GDM1 (cell line): ENCODE data around the gene AUTS2.

Experiments
- DNase-seq: peaks from one replicate; lab custom pipeline; 2025; lab: John Stamatoyannopoulos, UW

Gene AUTS2

DNA sequence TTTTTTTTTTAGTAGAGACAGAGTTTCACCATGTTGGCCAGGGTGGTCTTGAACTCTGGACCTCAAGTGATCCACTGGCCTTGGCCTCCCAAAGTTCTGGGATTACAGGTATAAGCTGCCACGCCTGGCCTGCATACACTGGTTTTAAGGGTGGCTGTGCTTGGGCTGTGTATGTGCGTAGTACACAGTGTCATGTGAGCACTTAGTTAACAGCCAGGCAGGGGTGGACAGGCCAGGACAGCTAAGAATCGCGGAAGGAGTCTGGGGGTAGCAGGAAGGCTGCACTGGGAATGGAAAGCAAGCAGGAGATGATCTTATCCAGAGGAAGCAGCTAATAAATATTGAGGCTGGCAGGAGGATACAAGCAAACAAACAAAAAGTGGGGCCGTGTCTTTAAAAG is 1153.6 kb downstream of the AUTS2 start:
- DNase-seq = no peak

DNA sequence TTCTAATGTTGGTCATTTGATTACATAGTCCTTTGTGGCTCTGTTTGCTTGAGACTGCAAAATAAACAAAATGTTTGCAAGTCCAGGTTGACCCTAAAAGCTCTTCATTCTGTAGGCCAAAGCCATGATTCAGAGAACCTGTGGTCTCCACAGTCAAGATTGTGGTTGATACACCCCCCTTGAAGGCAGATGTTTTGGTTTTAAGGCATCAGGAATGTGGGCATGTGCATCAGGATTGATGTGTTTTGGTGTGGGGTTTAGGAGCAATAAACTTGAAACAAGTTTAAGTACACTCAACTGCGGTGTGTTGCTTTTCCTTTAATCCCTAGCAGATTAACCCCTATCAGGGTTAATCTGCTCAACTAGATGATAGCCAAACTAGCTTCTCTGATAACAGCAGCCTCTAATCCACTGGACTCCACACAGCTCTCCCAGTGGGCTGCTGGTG is 1154.5 kb downstream of the AUTS2 start:
- no peak for DNase-seq

DNA sequence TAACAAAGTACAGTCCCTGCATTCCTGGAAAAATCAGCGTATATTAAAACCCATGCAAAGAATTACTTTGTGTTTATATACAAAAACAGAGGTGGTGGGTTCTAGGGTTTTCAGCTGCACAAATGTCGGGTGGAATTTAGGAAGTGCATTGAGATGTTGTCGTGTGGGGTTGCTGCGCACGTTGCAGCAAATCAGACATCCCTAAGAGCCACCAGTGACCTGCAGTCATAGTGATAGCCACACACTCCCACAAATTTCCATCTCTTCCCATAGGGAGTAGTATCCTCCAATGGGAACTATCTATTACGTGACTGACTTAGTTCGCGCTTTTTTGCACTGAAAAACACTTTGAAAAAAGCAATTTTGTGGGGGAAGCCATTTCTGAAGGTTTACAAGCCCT is 1158.5 kb downstream of the AUTS2 start:
- no peak for DNase-seq

DNA sequence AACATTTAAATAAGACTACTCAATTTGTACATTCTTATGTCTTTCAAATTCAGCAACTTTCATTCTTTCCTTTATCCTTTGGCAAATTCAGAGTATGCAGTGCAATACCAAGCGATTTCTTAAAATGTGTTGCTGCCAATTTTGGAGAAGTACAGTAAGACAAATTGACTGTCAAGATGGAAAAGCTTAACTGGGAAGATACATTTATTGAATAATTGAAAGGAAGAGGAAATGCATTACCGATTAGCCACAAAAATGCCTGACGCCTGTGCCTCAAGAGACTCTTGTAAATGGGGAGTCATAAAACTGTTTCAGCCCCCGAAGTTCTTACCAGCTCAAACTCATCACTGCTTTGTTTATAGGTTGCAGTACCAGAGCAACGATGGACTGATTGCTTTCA is 1160.4 kb downstream of the AUTS2 start:
- no peak for DNase-seq

DNA sequence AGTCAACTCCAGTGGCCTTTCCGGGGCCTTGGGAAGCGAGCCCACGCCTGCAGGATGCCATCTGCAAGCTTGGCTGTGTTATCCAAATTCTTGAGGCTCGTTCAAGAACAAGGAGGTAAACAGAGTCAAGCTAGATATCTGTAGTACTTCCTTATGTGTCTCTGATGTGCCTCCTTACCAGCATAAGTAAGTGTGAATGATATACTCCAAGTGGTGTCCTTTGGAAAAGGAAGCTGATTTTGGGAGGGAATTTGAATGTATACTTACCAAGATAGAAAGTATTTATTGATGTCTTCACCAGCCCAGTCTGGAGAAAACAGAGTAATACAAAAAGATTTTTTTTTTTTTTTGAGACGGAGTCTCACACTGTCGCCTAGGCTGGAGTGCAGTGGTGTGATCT is 1161.4 kb downstream of the AUTS2 start:
- DNase-seq = no peak

DNA sequence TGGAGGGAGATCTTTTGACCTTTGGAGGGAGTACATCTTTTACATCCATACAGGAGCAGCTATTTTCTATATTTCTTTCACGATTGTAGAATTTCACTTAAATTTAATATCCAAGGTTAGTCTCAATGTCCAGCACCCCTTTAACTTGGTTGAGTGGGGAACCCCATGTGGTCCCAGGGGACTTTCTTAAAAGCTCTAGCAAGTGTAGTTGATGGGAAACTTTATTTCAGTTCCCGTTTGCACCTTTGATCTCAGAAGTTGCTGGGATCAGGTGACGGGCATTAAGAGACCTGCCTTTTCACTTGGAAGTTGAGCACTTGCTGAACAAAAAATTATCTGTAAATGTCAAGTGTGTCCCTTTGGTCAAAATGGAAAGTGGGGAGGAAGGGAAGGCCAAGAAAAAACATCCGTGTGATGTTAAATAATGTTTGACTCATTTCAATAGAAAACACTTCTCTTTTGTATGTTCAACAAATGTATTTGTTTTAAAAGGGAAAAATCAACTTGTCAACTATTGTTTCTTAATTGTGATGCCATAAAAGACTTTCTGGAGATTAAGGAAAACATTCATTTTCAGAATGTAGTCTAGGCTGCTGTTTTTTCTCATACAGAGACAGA is 1163.5 kb downstream of the AUTS2 start:
- no peak for DNase-seq

DNA sequence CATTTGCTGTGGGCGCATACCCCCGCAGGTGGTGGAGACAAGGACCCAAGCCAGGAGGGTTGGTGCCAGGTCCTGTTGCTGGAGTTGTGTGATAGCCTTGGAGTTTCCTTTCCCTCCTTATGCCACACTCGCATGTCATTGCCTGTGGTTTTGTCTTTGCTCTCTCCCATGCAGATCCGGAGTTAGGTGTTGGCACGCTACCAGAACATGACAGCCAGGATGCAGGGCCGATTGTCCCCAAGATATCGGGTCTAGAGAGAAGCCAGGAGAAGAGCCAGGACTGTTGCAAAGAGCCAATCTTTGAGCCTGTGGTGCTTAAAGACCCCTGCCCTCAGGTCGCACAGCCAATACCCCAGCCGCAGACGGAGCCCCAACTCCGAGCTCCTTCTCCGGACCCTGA is 1164.4 kb downstream of the AUTS2 start:
- no peak for DNase-seq

DNA sequence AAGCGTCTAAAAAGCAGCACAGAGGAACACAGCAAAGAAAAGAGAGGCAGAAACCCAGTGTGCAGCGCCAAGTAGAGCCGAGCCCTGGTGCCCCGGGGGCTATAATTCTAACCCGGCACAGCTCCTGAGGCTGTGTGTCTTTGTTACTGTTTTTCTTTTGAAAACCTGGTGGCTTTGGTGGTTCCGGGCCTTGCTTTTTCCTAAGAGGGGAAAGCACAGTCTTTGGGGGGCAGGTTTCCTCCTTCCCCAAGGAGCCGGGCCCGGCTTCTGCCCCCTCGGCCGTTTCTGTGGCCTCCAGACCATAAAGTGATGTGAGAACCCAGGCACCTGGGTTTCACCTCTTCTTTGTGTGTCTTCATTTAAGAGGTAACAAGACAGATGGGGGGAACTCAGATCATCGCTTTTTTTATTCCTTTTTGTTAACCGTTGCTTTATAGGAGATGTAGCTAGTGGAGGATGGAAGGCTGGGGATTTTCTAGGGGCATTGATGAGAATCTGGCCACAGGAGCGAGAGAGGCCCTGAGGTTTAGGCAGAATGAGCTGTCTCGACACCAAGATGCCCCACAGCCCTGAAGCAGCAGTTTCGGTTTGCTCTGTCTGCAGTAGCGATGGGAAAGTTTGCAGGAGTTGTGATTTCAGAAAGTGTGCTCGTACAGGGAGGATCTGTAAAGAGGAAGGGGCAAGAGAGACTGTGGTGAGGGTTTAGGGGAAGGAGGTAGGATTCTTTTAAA is 1165.9 kb downstream of the AUTS2 start:
- no peak for DNase-seq

DNA sequence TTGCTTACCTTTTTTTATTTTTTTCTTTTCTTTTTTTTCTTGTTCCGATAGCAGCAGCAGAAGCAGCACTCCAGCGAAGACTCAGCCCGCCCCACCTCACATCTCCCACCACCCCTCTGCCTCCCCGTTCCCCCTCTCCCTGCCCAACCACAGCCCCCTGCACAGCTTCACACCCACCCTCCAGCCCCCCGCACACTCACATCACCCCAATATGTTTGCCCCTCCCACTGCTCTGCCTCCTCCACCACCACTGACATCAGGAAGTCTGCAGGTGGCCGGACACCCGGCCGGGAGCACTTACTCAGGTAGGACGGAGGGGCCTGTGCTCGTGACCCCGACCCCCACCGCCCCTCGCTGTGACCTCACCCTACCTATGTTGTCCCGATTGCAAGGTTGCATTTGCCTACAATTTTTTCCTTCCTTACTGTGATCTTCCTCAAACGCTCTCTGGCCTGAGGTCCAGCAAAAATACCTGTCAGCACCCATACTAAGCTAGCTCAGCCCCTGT is 1166.5 kb downstream of the AUTS2 start:
- DNase-seq = no peak

DNA sequence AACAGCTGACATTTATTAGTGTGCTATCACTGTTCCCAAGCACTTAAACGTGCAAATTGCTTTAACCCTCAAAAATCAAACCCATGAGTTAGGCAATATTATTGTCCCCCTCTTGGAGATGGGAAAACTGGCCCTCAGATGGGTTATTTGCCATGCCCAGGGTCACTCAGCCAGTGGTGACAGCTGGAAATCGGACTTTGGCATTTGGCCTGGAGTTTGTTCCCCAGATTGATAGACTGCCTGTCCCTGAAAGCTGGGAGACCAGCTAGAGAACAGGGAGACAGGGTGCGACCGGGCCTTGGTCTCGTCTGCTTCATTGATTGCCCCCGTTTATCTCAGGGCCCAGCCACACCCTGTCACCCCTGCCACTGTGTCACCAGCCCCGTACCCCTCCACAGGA is 1167.4 kb downstream of the AUTS2 start:
- no peak for DNase-seq

DNA sequence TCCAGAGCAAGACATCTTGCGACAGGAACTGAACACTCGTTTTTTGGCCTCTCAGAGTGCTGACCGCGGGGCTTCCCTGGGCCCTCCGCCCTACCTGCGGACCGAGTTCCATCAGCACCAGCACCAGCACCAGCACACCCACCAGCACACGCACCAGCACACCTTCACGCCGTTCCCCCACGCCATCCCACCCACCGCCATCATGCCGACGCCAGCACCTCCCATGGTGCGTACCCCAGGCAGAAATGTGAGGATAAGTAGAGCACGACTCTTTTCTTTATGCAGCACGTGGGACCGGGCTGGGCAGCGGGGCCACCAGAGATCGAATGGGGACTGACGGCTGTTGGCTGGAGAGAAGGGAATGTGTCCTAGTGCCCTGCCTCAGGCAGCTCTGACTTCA is 1167.8 kb downstream of the AUTS2 start:
- DNase-seq = no peak

DNA sequence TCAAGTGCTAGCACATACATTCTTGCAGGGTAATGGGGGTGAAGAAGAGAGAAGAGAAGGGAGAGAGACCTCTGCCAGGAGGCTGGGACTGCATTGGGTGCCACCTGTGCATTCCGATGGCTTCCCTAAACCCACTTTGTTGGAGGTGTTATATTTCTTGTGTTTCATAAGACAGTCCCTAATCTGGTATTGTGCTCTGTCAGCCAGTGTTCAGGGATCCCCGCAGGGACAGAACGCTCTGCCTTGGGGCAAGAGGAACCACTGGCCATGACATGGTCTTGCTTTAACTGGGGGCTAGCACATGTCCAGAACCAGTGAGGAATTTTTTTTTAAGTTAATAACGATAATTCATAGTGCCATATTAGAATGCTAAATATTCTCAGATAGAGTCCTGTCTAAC is 1168.4 kb downstream of the AUTS2 start:
- DNase-seq = no peak

DNA sequence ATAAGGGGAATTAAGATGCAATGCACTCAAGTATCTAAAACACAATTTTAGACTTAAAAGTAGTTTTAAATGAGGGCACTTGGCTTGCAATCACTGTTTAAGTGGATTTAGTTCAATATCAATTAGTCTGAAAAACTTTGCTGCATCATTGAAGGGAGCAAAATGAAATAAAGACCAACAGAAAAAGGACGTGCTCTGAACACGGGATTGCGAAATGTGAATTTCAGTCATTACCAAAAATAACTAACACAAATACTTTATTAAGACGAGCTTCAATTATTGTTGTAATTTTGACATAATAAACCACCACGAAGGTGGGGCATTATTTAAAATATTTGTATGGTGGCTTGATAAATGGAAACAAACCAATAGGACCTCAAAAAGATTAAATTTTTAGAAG is 1171.9 kb downstream of the AUTS2 start:
- DNase-seq = no peak

DNA sequence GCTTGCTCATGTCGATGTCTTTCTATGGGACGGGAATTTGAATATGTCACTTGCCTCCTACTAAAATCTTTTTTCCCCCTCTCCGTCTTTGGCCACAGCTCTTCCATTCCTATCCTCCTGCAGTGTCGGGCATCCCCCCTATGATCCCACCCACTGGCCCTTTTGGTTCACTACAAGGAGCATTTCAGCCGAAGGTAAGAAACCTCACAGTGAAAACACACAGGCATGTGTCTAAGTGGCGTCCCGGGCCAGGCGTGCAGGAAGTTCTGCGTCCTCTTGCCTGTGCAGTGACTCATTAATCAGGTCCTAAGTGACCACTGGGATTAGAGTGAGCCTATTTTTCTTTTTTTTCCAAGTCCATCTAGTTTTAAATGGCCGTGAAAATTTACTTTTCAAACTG is 1173.2 kb downstream of the AUTS2 start:
- no peak for DNase-seq

DNA sequence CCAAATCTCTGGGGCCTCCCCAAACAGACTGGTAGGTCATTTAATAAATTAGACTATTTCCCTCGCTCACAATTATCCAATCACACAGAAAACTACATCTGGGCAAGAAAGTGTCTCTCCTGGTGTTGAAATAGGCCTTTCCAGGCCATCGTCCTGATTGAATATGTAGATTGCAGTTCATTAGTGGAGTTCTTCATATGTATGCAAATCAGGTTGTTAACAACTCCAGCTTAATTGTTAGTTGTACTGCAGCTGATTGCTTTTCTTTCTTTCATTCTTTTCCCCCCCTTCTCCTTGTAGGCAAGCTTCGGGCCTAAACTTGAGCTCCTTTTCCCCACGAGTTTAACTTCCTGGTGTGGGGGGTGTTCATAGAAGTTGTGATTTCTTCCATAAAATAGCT is 1174.6 kb downstream of the AUTS2 start:
- no peak for DNase-seq

DNA sequence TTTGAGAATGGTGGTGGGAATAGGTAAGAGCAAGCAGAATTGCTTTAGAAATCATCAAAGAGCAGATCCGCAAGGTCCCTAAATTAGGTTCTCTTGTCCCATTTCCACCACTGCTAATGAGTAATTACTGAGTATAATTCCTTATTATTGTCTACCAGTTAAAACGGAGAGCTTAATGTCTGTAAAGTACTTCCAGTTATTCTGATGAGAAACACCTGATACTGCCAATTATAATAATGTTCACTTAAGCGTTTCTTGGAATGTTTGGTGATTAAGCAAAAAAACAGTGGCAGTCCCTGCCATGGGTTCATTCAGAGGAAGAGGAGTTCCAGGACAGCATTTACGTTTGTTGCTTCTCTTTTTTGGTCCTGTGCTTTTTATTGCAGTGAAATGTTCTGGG is 1175.1 kb downstream of the AUTS2 start:
- no peak for DNase-seq

DNA sequence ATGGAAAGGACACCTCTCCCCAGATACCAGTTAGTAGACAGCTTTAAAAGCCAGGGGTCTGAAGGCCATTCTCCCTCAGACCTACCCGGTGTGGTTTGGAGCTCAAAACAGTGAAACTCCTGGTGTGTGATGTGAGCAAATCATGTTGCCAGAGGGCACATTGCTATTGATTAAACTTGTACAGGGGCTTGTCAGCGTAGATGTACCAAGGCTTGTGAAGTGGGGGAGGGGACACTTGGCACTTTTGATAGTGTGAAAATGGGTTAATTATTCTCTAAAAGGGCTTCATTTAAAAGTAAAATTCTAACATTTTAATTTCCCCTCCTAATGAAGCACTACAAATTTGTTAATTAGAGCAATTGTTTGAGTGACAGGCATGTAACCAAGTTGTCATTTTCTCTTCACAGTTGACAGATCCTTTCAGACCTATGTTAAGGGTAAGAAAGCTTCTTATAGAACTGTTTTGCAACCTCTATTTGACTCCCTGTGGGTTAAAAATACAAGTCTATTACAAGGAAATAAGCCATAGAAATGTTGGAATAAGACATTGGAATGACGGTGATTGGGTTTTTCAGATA is 1176.8 kb downstream of the AUTS2 start:
- DNase-seq = no peak

DNA sequence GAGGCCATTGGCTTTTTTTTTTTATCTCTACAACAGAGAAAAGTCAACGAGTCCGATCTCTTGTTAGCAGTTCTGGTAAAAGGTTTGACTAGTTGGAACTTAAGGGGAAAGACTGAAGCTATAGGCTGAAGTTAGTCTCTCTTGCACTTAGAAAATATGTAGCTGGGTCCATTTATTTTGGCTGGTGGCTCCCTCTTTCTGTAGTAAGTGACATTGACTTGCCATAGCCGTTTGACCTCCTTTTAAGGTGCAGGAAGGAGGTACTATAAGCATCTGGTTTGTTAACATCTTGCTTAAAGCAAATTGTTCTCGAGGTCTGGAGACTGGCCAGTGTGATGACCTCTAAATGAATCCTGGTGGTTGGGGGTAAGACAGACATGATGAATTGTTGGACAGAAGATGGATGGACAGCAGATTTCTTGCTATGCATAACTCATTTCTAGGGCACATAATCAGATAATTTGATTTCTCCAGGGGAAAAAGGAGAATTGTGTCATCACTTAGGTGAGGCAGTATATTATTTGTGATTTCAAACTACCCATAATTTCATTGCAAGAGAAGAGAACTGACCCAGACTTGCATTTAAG is 1177.4 kb downstream of the AUTS2 start:
- DNase-seq = no peak

DNA sequence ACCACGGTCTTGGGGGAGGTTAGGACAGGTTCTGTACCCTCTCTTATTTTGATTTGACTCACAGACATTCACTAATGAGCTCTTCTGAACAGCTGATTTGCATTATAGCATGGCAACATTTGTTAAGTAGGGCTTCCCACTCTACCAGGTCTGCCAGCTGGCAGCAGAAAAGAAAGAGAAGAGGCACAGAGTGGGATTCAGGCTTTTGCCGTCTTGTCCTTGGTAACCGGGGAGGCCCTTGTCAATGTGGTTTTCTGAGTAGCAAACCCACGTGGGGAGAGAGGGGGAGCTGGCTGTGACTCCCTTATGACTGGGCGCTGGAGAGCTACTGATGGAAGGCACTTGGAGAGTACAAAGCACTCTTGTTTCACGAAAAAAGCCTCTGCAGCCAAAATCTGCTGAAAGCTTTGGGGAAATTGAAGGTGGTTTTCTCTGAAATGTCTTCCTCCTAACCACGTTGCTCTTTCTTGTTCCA is 1178.4 kb downstream of the AUTS2 start:
- DNase-seq = no peak

DNA sequence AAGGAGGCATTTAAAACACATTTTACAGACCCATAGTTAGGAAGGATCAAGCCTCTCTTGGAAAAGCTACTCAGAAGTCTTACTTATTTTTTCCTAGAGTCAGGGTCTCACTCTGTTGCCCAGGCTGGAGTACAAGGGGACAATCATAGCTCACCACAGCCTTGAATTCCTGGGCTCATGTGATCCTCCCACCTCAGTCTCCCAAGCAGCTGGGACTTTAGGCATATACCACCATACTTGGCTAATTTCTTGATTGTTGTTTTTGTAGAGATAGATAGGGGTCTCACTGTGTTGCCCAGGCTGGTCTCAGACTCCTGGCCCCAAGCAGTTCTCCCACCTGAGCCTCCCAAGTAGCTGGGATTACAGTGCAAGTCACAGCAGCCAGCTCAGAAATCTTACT is 1179.0 kb downstream of the AUTS2 start:
- no peak for DNase-seq

DNA sequence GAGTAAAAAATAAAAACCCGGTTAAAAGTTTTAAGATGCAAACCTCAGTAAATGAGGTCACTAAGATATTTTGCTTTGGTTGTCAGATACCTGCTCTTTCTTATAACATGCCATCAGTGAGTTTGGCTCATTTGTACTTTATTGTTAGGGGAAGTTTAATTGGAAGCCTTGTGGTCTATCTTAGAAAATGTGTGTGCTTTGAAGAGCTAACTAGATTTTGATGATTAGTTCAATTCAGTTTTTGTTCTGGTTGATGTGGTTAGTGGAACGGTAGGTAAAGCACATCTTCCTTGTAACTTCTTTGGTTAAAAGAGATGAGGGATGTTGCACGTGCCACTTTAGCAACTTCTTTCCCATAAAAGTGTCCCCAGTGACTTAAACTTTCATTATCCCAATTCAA is 1180.3 kb downstream of the AUTS2 start:
- no peak for DNase-seq

DNA sequence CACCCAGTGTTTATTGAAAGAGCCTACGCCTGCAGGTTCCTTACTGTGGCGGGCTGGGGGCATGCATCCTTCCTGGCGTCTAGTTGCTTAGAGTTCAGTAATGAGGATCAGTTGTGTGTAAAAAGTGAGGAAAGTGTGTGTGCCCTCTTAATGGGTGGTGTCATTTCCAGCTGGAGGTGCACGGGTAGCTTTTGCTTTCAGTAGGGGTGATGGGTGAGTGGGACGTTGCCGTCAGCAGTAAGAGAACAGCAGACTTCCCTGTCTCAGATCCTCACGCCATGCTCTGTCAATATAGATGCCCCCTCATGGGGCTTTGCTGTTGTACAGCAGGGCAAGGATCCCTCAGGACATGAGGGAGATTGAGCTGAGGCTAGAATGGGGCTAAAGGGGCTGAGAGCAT is 1181.0 kb downstream of the AUTS2 start:
- DNase-seq = no peak

DNA sequence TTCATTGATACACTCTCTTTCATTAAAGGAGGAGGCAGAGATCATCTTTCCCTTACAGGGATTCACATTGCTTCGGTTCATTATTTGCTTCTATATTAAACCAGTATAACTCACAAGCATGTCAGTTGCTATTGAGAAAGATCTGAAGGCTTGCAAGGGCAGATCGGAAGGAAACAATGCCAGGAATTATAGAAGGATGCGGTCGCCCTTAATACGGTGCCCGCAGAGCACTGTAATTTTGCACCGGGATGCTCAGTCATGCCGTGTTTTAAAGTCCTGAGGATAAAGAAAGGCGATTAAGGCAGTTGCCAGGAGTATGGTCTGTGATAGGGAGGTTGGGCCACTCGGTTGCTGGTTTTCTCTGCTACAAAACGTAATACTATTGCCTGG is 1183.6 kb downstream of the AUTS2 start:
- DNase-seq = no peak
